H1 (cell line): Measurements from ENCODE around the gene MYH3. TPM values are rescaled to one million over a fixed set of nuclear protein-coding genes. Genes with fewer than 3 reads are reported as not detected.

Experiments
- CTCF ChIA-PET: fragments of 300-600 bp; sonication (Branson Sonifier 250); formaldehyde crosslinking; loops from one replicate; lab custom pipeline; 2021; ENCODE audit not compliant: partially characterized antibody; lab: Charles Lee
- POLR2A ChIA-PET: fragments of 300-600 bp; sonication (Branson Sonifier 250); formaldehyde crosslinking; loops from one replicate; lab custom pipeline; 2021; ENCODE audit warnings: inconsistent platforms; ENCODE audit not compliant: partially characterized antibody; lab: Charles Lee
- DNase-seq, 2 experiments: peaks; one replicate each; pipeline versions ENCODE4 v3.0.0 to v3.0.0-alpha.2; 2010 to 2022; ENCODE audit warnings: low spot score in 2 of 2, low read depth in 1 of 2, mixed read lengths in 1 of 2
- FAIRE-seq: peaks from 2 replicates; lab custom pipeline; 2011; peaks lifted over from hg19 to GRCh38; lab: Jason Lieb, UNC
- H2AFZ ChIP-seq: 2 replicates; pipeline ENCODE4 v1.8.1; 2012; ENCODE audit warnings: low read length, inconsistent platforms
- H2AK5ac ChIP-seq: 2 replicates; pipeline ENCODE4 v1.6.1; 2013; ENCODE audit warnings: low read depth, low read length
- H2BK120ac ChIP-seq: replicated peaks from 2 replicates; pipeline ENCODE3; 2013; ENCODE audit warnings: low read depth, low read length, inconsistent platforms
- H2BK12ac ChIP-seq: 2 replicates; pipeline ENCODE4 v1.6.1; 2013; ENCODE audit warnings: low read depth, low read length
- H2BK15ac ChIP-seq: 2 replicates; pipeline ENCODE4 v1.6.1; 2013; ENCODE audit warnings: low read length
- H2BK20ac ChIP-seq: 2 replicates; pipeline ENCODE4 v1.6.1; 2013; ENCODE audit warnings: low read length
- H2BK5ac ChIP-seq: 2 replicates; pipeline ENCODE4 v1.6.1; 2013; ENCODE audit warnings: low read depth, low read length
- H3K14ac ChIP-seq: 2 replicates; pipeline ENCODE4 v1.6.1; 2013; ENCODE audit warnings: inconsistent platforms; ENCODE audit not compliant: insufficient read length
- H3K18ac ChIP-seq: 2 replicates; pipeline ENCODE4 v1.6.1; 2013; ENCODE audit warnings: low read length; ENCODE audit errors: extremely low read depth
- H3K23ac ChIP-seq: 2 replicates; pipeline ENCODE4 v1.6.1; 2013; ENCODE audit warnings: inconsistent platforms; ENCODE audit not compliant: insufficient read length
- H3K23me2 ChIP-seq: 2 replicates; pipeline ENCODE4 v1.6.1; 2013; ENCODE audit warnings: low read depth, low read length
- H3K27ac ChIP-seq: 2 replicates; pipeline ENCODE4 v1.6.1; 2011; ENCODE audit warnings: low read depth, low read length, inconsistent platforms
- H3K27me3 ChIP-seq, 4 experiments: replicated peaks in 1 of 4; 1 replicate in 1 of 4; 2 replicates in 3 of 4; pipeline versions ENCODE4 v1.6.1 to v1.8.1; 2011 to 2013; ENCODE audit warnings: low read length in 3 of 4, mild to moderate bottlenecking in 3 of 4, inconsistent platforms in 2 of 4, mixed read lengths in 2 of 4, moderate library complexity in 1 of 4; ENCODE audit not compliant: control insufficient read depth in 3 of 4, insufficient read depth in 3 of 4; ENCODE audit errors: extremely low read depth in 1 of 4
- H3K36me3 ChIP-seq, 4 experiments: 2 replicates each; pipeline versions ENCODE4 v1.6.1 to v1.8.1; 2011 to 2013; ENCODE audit warnings: mild to moderate bottlenecking in 4 of 4, low read length in 3 of 4, moderate library complexity in 2 of 4, control low read depth in 1 of 4, inconsistent platforms in 1 of 4; ENCODE audit not compliant: insufficient read depth in 4 of 4, control insufficient read depth in 2 of 4
- H3K4ac ChIP-seq: replicated peaks from 2 replicates; pipeline ENCODE3; 2013; ENCODE audit warnings: low read length, low read depth, mixed read lengths, inconsistent platforms; ENCODE audit not compliant: insufficient read length
- H3K4me1 ChIP-seq, 4 experiments: replicated peaks in 1 of 4; 1 replicate in 1 of 4; 2 replicates in 3 of 4; pipeline versions ENCODE4 v1.6.1 to v1.8.1; 2011 to 2013; ENCODE audit warnings: low read length in 3 of 4, inconsistent platforms in 2 of 4, mixed read lengths in 1 of 4; ENCODE audit not compliant: insufficient read depth in 4 of 4, control insufficient read depth in 3 of 4
- H3K4me2 ChIP-seq, 2 experiments: 2 replicates each; pipeline versions ENCODE4 v1.6.1 to v1.8.1; 2011 to 2013; ENCODE audit warnings: low read depth in 2 of 2, low read length in 2 of 2, control low read depth in 1 of 2, inconsistent platforms in 1 of 2, mild to moderate bottlenecking in 1 of 2; ENCODE audit not compliant: insufficient read depth in 1 of 2
- H3K4me3 ChIP-seq, 4 experiments: fragments of 200-600, 300-600 bp in 1 of 4; sonication (generic), shearing (Covaris generic), sonication (Bioruptor Twin) in 1 of 4; 2 replicates each; pipeline versions ENCODE4 v1.5.1 to v1.8.1; 2011 to 2016; ENCODE audit warnings: low read length in 4 of 4, low read depth in 3 of 4, control low read depth in 2 of 4, inconsistent platforms in 2 of 4, mild to moderate bottlenecking in 2 of 4, mixed read lengths in 1 of 4, moderate library complexity in 1 of 4; ENCODE audit not compliant: insufficient read depth in 2 of 4; ENCODE audit errors: extremely low read depth in 1 of 4
- H3K56ac ChIP-seq: replicated peaks from 2 replicates; pipeline ENCODE3; 2013; ENCODE audit warnings: low read depth, mild to moderate bottlenecking, mixed read lengths, low read length, inconsistent platforms; ENCODE audit not compliant: insufficient read length
- H3K79me1 ChIP-seq: 2 replicates; pipeline ENCODE4 v1.6.1; 2013; ENCODE audit warnings: low read depth, low read length, control low read depth
- H3K79me2 ChIP-seq, 2 experiments: 2 replicates each; pipeline versions ENCODE4 v1.6.1 to v1.8.1; 2012 to 2013; ENCODE audit warnings: low read length in 2 of 2, mild to moderate bottlenecking in 2 of 2, inconsistent platforms in 1 of 2; ENCODE audit not compliant: insufficient read depth in 2 of 2, control insufficient read depth in 1 of 2
- H3K9ac ChIP-seq, 4 experiments: replicated peaks in 1 of 4; 1 replicate in 1 of 4; 2 replicates in 3 of 4; pipeline versions ENCODE4 v1.6.1 to v1.8.1; 2011 to 2013; ENCODE audit warnings: low read depth in 3 of 4, low read length in 3 of 4, control low read depth in 2 of 4, mild to moderate bottlenecking in 2 of 4, moderate library complexity in 2 of 4, inconsistent platforms in 1 of 4; ENCODE audit errors: extremely low read depth in 1 of 4
- H3K9me3 ChIP-seq, 2 experiments: 2 replicates each; pipeline versions ENCODE4 v1.6.1 to v1.8.1; 2012 to 2013; ENCODE audit warnings: mild to moderate bottlenecking in 2 of 2, moderate library complexity in 2 of 2, control low read depth in 1 of 2, inconsistent platforms in 1 of 2, low read depth in 1 of 2, low read length in 1 of 2, mixed read lengths in 1 of 2; ENCODE audit not compliant: insufficient read depth in 2 of 2
- H4K20me1 ChIP-seq, 2 experiments: replicated peaks in 1 of 2; 2 replicates each; pipeline versions ENCODE3 to v1.8.1; 2011 to 2013; ENCODE audit warnings: inconsistent platforms in 2 of 2, low read length in 2 of 2, mild to moderate bottlenecking in 1 of 2; ENCODE audit not compliant: insufficient read depth in 2 of 2, control insufficient read depth in 1 of 2
- H4K5ac ChIP-seq: 2 replicates; pipeline ENCODE4 v1.6.1; 2013; ENCODE audit warnings: low read length, low read depth, mixed read lengths, inconsistent platforms; ENCODE audit not compliant: insufficient read length
- H4K8ac ChIP-seq: 2 replicates; pipeline ENCODE4 v1.8.0; 2013; ENCODE audit warnings: mild to moderate bottlenecking, moderate library complexity, low read length, inconsistent platforms; ENCODE audit not compliant: insufficient read depth; ENCODE audit errors: extremely low read depth
- H4K91ac ChIP-seq: replicated peaks from 2 replicates; pipeline ENCODE3; 2013; ENCODE audit warnings: low read length, mixed read lengths, inconsistent platforms; ENCODE audit not compliant: insufficient read length
- CHD1 ChIP-seq: IDR thresholded peaks from 2 replicates; pipeline ENCODE4 v1.6.1; 2012; ENCODE audit warnings: low read depth, low read length, improper control_type of control experiment
- CTCF ChIP-seq, 3 experiments: IDR thresholded peaks; 1 replicate in 2 of 3; 2 replicates in 1 of 3; pipeline versions ENCODE4 v1.5.1 to v1.6.1; 2011; ENCODE audit warnings: low read length in 3 of 3, mild to moderate bottlenecking in 3 of 3, inconsistent platforms in 2 of 3, low read depth in 1 of 3, moderate library complexity in 1 of 3; ENCODE audit not compliant: insufficient read depth in 1 of 3; ENCODE audit errors: control extremely low read depth in 1 of 3
- HDAC2 ChIP-seq, 2 experiments: fragments of 300-600 bp in 1 of 2; sonication (generic) in 1 of 2; IDR thresholded peaks; 2 replicates each; pipeline ENCODE4 v1.6.1; 2011 to 2012; ENCODE audit warnings: low read depth in 2 of 2, low read length in 2 of 2, mild to moderate bottlenecking in 2 of 2, moderate library complexity in 2 of 2, borderline replicate concordance in 1 of 2, inconsistent platforms in 1 of 2
- HDAC6 ChIP-seq: IDR thresholded peaks from one replicate; pipeline ENCODE4 v1.7.1; 2012; ENCODE audit warnings: low read depth, mild to moderate bottlenecking, inconsistent platforms, low read length, moderate library complexity
- KDM4A ChIP-seq: IDR thresholded peaks from one replicate; pipeline ENCODE4 v1.7.1; 2012; ENCODE audit warnings: low read depth, mild to moderate bottlenecking, moderate library complexity, low read length, inconsistent platforms; ENCODE audit not compliant: severe bottlenecking
- KDM5A ChIP-seq: fragments of 200-600 bp; IDR thresholded peaks from 2 replicates; pipeline ENCODE4 v1.7.1; 2012; ENCODE audit warnings: mild to moderate bottlenecking, low read length, inconsistent platforms, mixed read lengths
- NANOG ChIP-seq: IDR thresholded peaks from 2 replicates; pipeline ENCODE4 v1.6.1; 2011; ENCODE audit warnings: low read length, low read depth, mild to moderate bottlenecking, inconsistent platforms; ENCODE audit not compliant: insufficient read depth, poor library complexity, severe bottlenecking
- POLR2A ChIP-seq, 2 experiments: IDR thresholded peaks; 1 replicate in 1 of 2; 2 replicates in 1 of 2; pipeline ENCODE4 v1.6.1; 2011; ENCODE audit warnings: low read depth in 2 of 2, low read length in 2 of 2, mild to moderate bottlenecking in 2 of 2; ENCODE audit errors: control extremely low read depth in 1 of 2
- SP2 ChIP-seq: IDR thresholded peaks from 2 replicates; pipeline ENCODE4 v1.6.1; 2012; ENCODE audit warnings: mild to moderate bottlenecking, low read length, inconsistent platforms
- TBP ChIP-seq: IDR thresholded peaks from 2 replicates; pipeline ENCODE4 v1.6.1; 2011; ENCODE audit warnings: low read depth, low read length, improper control_type of control experiment
- TEAD4 ChIP-seq: IDR thresholded peaks from 2 replicates; pipeline ENCODE4 v1.6.1; 2012; ENCODE audit warnings: low read depth, low read length, inconsistent platforms, mixed read lengths
- YY1 ChIP-seq: IDR thresholded peaks from 2 replicates; pipeline ENCODE4 v1.6.1; 2011; ENCODE audit warnings: low read depth, mild to moderate bottlenecking, low read length
- whole genome bisulfite sequencing, 2 experiments: shearing (Covaris generic) in 1 of 2; methylation state at CpG; one replicate each; pipeline versions ENCODE4 v1.1.6 to v1.1.7; 2013 to 2015; ENCODE audit warnings: low lambda C conversion rate in 2 of 2, mixed read lengths in 2 of 2, inconsistent platforms in 1 of 2, low coverage in 1 of 2, missing lambda C conversion rate in 1 of 2; ENCODE audit not compliant: insufficient replicate concordance in 2 of 2, insufficient coverage in 1 of 2, insufficient read length in 1 of 2; ENCODE audit errors: extremely low coverage in 1 of 2, missing lambda C conversion rate in 1 of 2; 5-methylcytosine and 5-hydroxymethylcytosine counted together
- polyA plus RNA-seq, 7 experiments: library from polyadenylated mRNA; depleted of rRNA in 3 of 7; stranded (reverse) in 5 of 7; unstranded in 2 of 7; fragments of >200 nt in 5 of 7; fragments of 200-250 nt in 2 of 7; gene quantifications; 1 replicate in 5 of 7; 2 replicates in 1 of 7; 4 replicates in 1 of 7; pipeline versions ENCODE4 v1.2.1 to v1.2.3, GENCODE V29; 2011 to 2013; ENCODE audit warnings: missing spikeins in 2 of 7, mixed read lengths in 2 of 7
- total RNA-seq: library from RNA; stranded (reverse); fragmentation: NEBNext Ultra II Directional; extraction: Animal tissue kit (Norgen Biotek cat#: 25700); gene quantifications from 2 replicates; pipeline ENCODE4 v1.2.1, GENCODE V29; 2021

Gene MYH3
- total and polyA plus RNA-seq, 2 of the 8 experiments (the other 6 are each of a cell fraction or from before 2014, with no cell fraction given) = 0.65 to 1.8 TPM

DNA sequence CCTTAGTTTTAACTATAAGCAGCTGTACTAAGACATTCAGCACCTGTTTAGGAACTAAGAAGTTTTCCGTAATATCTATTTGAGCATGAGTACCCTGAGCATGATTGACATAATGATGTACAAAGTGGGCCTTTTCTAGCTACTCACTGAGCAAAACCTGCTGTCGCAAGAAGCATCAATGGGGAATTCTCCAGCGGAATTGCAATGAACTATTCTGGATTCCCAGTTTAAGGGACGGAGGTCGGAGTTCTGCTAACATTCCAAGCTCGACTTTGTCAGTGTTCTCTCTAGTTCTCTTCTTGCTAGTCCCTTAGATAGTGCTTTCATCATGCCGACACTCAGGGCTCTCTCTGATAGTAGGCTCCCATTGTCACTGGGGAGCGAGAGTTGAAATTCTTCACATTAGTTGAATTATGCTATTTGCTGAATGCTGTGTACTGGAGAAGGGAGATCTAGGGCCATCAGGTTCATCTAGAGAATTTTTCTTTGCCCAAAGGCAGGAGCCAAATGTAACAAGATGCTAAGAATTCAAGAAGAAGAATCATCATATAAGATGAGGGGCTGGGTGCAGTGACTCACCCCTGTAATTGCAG is 67.5 kb downstream of the MYH3 start:
- no peak overlapping the region for H4K8ac ChIP-seq
- POLR2A ChIA-PET = no interaction called here
- no peak overlapping the region for H3K4me3 ChIP-seq
- H3K23me2 ChIP-seq = no peaks in the 10 kb centered on the region
- no peaks in the 10 kb centered on the region for H3K9me3 ChIP-seq
- FAIRE-seq (no peak), DNase-seq (no peak)
- no peak overlapping the region for H3K56ac ChIP-seq
- no peak overlapping the region for H3K18ac ChIP-seq
- H4K20me1 ChIP-seq = no peaks in the 10 kb centered on the region
- H3K27ac ChIP-seq = no peak overlapping the region
- H4K91ac ChIP-seq = no peak overlapping the region
- H3K27me3 ChIP-seq = no peaks in the 10 kb centered on the region
- no peak overlapping the region for H2AK5ac ChIP-seq
- no peaks in the 10 kb centered on the region for H3K79me1 ChIP-seq
- no peak overlapping the region for H2BK15ac ChIP-seq
- no peak overlapping the region for H3K4me2 ChIP-seq
- 94% methylated on average over 8 of the region's 8 CpGs; no CpG with 5 or more reads in 1 of the 2 experiments for WGBS, 2 experiments
- no peak overlapping the region for H2BK5ac ChIP-seq
- H4K5ac ChIP-seq = no peak overlapping the region
- H3K14ac ChIP-seq = no peak overlapping the region
- CTCF ChIA-PET = interaction anchor here (0.6 to 2.1 kb wide), 4 partner anchors 25 to 96 kb away, joined by 3 to 8 read pairs (median 5); no protein-coding TSS in a partner anchor
- H3K4ac ChIP-seq = no peak overlapping the region
- H2BK12ac ChIP-seq = no peak overlapping the region
- no peak overlapping the region for H2BK20ac ChIP-seq
- no peaks in the 10 kb centered on the region for H3K79me2 ChIP-seq
- H3K23ac ChIP-seq = no peak overlapping the region
- H2AFZ ChIP-seq = no peak overlapping the region
- no peaks in the 10 kb centered on the region for H3K4me1 ChIP-seq
- no peak overlapping the region for H3K9ac ChIP-seq
- H2BK120ac ChIP-seq = no peak overlapping the region
- no peaks in the 10 kb centered on the region for H3K36me3 ChIP-seq
- TF ChIP-seq SP2 (no peak), KDM5A (no peak), HDAC2 (IDR thresholded peaks at IDR 0.05; ENCODE audit: borderline replicate concordance in 1 of 2, low read depth in 2 of 2, low read length in 2 of 2) (no peak), CTCF (IDR thresholded peaks at IDR 0.05; ENCODE audit: control extremely low read depth in 1 of 3, insufficient read depth in 1 of 3, low read depth in 1 of 3, low read length in 3 of 3) (no peak), TBP (no peak), HDAC6 (no peak), CHD1 (no peak), TEAD4 (no peak), NANOG (no peak), YY1 (no peak), KDM4A (no peak), POLR2A (IDR thresholded peaks at IDR 0.05; ENCODE audit: control extremely low read depth in 1 of 2, low read depth in 2 of 2, low read length in 2 of 2) (no peak)
